GM12878 (cell line): Measurements from ENCODE around the gene FADS3. TPM values are rescaled to one million over a fixed set of nuclear protein-coding genes. Genes with fewer than 3 reads are reported as not detected.

ENCODE experiments used
- BMI1 ChIP-seq: fragments of 450-650 bp; IDR thresholded peaks from 2 replicates; pipeline ENCODE4 v1.6.1; 2016; ENCODE audit warnings: mild to moderate bottlenecking, moderate library complexity, borderline replicate concordance
- DPF2 ChIP-seq: fragments of 450-650 bp; IDR thresholded peaks from 2 replicates; pipeline ENCODE4 v1.6.1; 2017; ENCODE audit warnings: mild to moderate bottlenecking
- ZNF687 ChIP-seq: fragments of 450-650 bp; IDR thresholded peaks from 2 replicates; pipeline ENCODE4 v1.6.1; 2017; ENCODE audit warnings: mild to moderate bottlenecking, moderate library complexity
- ZZZ3 ChIP-seq: IDR thresholded peaks from 2 replicates; pipeline ENCODE4 v1.6.1; 2011; ENCODE audit warnings: low read depth; ENCODE audit not compliant: control insufficient read depth, insufficient read length
- polyA plus RNA-seq, 11 experiments: library from polyadenylated mRNA; depleted of rRNA in 4 of 11; unstranded in 6 of 11; stranded (reverse) in 5 of 11; fragments of >200 nt; fragmentation: Nextera tagmentation in 4 of 11; fragmentation: Illumina TruSeq in 1 of 11; extraction: Ambion mirVana in 4 of 11; extraction: Trizol in 1 of 11; gene quantifications; 1 replicate in 1 of 11; 2 replicates in 10 of 11; pipeline versions ENCODE4 v1.2.1 to v1.2.3, GENCODE V29; 2011 to 2016; ENCODE audit warnings: inconsistent platforms in 2 of 11, missing spikeins in 2 of 11, low read depth in 1 of 11
- total RNA-seq, 4 experiments: library from RNA; depleted of rRNA in 3 of 4; stranded (reverse); fragments of >200 nt in 3 of 4; fragmentation: Illumina TruSeq in 1 of 4; extraction: Trizol in 1 of 4; gene quantifications; 2 replicates each; pipeline versions ENCODE4 v1.2.1 to v1.2.3, GENCODE V29; 2013 to 2021
- TF ChIP-seq, protein P1 (sequence below): fragments of 150-350 bp; IDR thresholded peaks from 2 replicates; pipeline ENCODE4 v1.6.1; 2016; ENCODE audit warnings: low read depth, low read length
- TF ChIP-seq, protein P2 (sequence below): fragments of 450-650 bp; IDR thresholded peaks from 2 replicates; pipeline ENCODE4 v1.6.1; 2014; ENCODE audit warnings: mild to moderate bottlenecking
- TF ChIP-seq, protein P3 (sequence below): fragments of 450-650 bp; formaldehyde crosslinking; IDR thresholded peaks from 2 replicates; pipeline ENCODE4 v1.4.0; 2020; ENCODE audit warnings: mild to moderate bottlenecking, moderate library complexity

FADS3 gene
- total and polyA plus RNA-seq, 10 of the 15 experiments (the other 5 are each of a cell fraction or from before 2014, with no cell fraction given) = 0.23 to 8.1 (median 4.2) TPM

DNA sequence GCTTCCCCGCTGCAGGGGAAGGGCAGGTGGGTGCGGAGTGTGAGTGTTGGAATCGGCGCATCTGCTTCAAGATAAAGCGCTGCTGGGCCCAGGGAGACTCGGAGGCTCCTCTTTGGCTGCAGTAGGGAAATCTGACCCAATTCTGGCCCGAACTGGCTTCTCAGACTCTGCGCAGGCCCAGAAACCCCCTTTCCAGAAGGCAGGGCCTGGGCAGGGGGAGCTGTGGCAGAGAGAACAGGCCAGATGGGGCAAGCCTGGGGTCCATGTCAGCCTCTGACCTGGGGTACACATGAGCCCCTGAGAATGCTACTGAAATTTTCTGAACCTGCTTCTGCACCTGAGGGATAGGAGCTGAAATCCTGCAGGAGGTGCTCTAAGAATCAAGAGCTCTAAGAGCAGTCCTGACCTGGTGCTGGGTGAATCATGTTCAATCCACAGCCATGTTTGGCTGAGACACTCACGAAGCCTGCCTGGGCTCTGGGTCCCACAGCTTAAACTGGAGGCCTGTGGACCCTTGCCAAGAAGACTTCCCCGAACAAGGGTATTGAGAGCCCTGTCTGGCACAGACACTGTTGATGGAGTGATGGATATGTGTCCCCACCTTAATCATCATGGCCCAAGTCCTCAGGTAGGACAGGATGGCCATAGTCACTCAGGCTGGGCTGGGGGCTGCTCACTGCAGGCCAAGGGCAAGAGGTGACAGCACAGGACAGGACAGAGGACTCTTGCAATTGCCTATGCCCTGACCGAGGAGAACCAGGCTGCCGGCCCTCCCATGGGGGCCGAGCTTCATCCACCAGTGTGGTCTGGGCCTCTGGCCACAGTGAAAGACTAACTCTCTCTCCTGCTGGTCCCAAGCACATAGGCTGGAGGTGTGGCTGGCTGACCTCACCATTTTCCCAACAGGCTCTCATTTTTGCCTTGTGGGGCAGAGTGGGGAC lies 19.1 kb upstream of the FADS3 start (continued):
- TF ChIP-seq, protein P1, sequence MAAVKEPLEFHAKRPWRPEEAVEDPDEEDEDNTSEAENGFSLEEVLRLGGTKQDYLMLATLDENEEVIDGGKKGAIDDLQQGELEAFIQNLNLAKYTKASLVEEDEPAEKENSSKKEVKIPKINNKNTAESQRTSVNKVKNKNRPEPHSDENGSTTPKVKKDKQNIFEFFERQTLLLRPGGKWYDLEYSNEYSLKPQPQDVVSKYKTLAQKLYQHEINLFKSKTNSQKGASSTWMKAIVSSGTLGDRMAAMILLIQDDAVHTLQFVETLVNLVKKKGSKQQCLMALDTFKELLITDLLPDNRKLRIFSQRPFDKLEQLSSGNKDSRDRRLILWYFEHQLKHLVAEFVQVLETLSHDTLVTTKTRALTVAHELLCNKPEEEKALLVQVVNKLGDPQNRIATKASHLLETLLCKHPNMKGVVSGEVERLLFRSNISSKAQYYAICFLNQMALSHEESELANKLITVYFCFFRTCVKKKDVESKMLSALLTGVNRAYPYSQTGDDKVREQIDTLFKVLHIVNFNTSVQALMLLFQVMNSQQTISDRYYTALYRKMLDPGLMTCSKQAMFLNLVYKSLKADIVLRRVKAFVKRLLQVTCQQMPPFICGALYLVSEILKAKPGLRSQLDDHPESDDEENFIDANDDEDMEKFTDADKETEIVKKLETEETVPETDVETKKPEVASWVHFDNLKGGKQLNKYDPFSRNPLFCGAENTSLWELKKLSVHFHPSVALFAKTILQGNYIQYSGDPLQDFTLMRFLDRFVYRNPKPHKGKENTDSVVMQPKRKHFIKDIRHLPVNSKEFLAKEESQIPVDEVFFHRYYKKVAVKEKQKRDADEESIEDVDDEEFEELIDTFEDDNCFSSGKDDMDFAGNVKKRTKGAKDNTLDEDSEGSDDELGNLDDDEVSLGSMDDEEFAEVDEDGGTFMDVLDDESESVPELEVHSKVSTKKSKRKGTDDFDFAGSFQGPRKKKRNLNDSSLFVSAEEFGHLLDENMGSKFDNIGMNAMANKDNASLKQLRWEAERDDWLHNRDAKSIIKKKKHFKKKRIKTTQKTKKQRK = no peak
- TF ChIP-seq ZZZ3 (no peak), DPF2 (no peak), ZNF687 (no peak), BMI1 (no peak)
- TF ChIP-seq, protein P2, sequence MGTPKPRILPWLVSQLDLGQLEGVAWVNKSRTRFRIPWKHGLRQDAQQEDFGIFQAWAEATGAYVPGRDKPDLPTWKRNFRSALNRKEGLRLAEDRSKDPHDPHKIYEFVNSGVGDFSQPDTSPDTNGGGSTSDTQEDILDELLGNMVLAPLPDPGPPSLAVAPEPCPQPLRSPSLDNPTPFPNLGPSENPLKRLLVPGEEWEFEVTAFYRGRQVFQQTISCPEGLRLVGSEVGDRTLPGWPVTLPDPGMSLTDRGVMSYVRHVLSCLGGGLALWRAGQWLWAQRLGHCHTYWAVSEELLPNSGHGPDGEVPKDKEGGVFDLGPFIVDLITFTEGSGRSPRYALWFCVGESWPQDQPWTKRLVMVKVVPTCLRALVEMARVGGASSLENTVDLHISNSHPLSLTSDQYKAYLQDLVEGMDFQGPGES = no peak
- TF ChIP-seq, protein P3, sequence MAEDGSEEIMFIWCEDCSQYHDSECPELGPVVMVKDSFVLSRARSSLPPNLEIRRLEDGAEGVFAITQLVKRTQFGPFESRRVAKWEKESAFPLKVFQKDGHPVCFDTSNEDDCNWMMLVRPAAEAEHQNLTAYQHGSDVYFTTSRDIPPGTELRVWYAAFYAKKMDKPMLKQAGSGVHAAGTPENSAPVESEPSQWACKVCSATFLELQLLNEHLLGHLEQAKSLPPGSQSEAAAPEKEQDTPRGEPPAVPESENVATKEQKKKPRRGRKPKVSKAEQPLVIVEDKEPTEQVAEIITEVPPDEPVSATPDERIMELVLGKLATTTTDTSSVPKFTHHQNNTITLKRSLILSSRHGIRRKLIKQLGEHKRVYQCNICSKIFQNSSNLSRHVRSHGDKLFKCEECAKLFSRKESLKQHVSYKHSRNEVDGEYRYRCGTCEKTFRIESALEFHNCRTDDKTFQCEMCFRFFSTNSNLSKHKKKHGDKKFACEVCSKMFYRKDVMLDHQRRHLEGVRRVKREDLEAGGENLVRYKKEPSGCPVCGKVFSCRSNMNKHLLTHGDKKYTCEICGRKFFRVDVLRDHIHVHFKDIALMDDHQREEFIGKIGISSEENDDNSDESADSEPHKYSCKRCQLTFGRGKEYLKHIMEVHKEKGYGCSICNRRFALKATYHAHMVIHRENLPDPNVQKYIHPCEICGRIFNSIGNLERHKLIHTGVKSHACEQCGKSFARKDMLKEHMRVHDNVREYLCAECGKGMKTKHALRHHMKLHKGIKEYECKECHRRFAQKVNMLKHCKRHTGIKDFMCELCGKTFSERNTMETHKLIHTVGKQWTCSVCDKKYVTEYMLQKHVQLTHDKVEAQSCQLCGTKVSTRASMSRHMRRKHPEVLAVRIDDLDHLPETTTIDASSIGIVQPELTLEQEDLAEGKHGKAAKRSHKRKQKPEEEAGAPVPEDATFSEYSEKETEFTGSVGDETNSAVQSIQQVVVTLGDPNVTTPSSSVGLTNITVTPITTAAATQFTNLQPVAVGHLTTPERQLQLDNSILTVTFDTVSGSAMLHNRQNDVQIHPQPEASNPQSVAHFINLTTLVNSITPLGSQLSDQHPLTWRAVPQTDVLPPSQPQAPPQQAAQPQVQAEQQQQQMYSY (CRISPR knock-in tag) = no peak
